Mucosa of descending colon (tissue), 3 donors: ENCODE measurements around the gene ELL. TPM values are rescaled to one million over a fixed set of nuclear protein-coding genes. Genes with fewer than 3 reads are reported as not detected.
A peak's percentile ranks its signal among the peaks of the same experiment; 100 is the strongest.
"Not testable (repeated sequence)": the region's sequence is repeated elsewhere in the genome, so short reads cannot be mapped to it uniquely, and the experiment has no call there.

ENCODE experiments used
- ATAC-seq: fragments of 200-7000 bp; cut with Tn5 transposase; one replicate; pipeline ENCODE4 v1.9.1; 2020; ENCODE audit warnings: mild to moderate bottlenecking, moderate library complexity
- DNase-seq, 3 donors: peaks; one replicate each; pipeline ENCODE4 v3.0.0-alpha.2; 2020
- H3K36me3 ChIP-seq: fragments of 200-600 bp; one replicate; pipeline ENCODE4 v1.8.0; 2021; ENCODE audit warnings: low read depth, mild to moderate bottlenecking
- H3K4me1 ChIP-seq: fragments of 200-600 bp; one replicate; pipeline ENCODE4 v1.8.0; 2021; ENCODE audit warnings: low read depth, mild to moderate bottlenecking
- H3K4me3 ChIP-seq: fragments of 200-600 bp; one replicate; pipeline ENCODE4 v1.8.0; 2021; ENCODE audit warnings: mild to moderate bottlenecking
- H3K9me3 ChIP-seq: fragments of 200-600 bp; one replicate; pipeline ENCODE4 v1.8.0; 2021; ENCODE audit warnings: mild to moderate bottlenecking
- CTCF ChIP-seq: fragments of 200-600 bp; IDR thresholded peaks from one replicate; pipeline ENCODE4 v1.8.0; 2022; ENCODE audit warnings: antibody characterized with exemption, mild to moderate bottlenecking
- intact Hi-C, 2 donors: fragments of 100-400 bp; cut with DNase I in 1 of 2; cut with micrococcal nuclease in 1 of 2; formaldehyde crosslinking; loops; one replicate each; pipeline versions ENCODE4 v1.11.0 to v1.11.1; 2022; cut with DNase I, micrococcal nuclease
- total RNA-seq, 3 donors: library from RNA; stranded (reverse); fragmentation: NEBNext Ultra II Directional in 2 of 3; extraction: Animal tissue kit (Norgen Biotek cat#: 25700) in 2 of 3; gene quantifications; one replicate each; pipeline versions ENCODE4 v1.2.1 to v1.2.4, GENCODE V29; 2021 to 2023
- donor health status: DM: no; HTN: no; CAD: no; lungs with moderate emphysema.
- donor health status: DM: no; HTN: no; CAD: no.
- donor health status: DM: no; HTN: yes; CAD: no.

ELL gene
- total RNA-seq, 3 donors from 2014 or later: 17.8 to 21.6 (median 18.9) TPM

DNA sequence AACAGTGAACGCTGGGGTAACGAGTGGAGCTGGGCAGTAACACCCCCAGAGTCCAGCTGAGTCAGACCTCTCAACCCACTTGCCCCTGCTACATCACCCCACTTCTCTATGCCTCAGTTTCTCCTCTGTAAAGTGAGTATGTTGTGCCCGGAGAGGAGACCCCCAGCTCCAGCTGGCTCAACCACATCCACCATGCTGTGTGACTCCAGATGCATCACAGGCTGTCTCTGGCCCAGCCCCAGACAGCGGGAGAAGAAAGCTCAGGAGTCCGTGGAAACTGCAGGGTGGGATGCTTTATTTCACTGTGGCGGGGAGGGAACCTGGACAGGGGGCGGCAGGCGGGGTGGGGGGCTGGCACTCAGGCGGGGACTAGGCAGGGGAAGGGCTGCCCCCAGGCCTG lies 9.6 kb upstream of the ELL start:
- no peak overlapping the region for H3K4me3 ChIP-seq
- DNase-seq (no peak), ATAC-seq (no peak)
- H3K36me3 ChIP-seq: no peaks in the 10 kb centered on the region
- TF ChIP-seq CTCF: no peak
- H3K9me3 ChIP-seq: no peaks in the 10 kb centered on the region
- H3K4me1 ChIP-seq: no peaks in the 10 kb centered on the region
- intact Hi-C loops: no loop called here

- intact Hi-C loops: no loop called here
- ATAC-seq (peak; percentile 24), DNase-seq (no peak)
- H3K36me3 ChIP-seq: no peaks in the 10 kb centered on the region
- no peak for TF ChIP-seq CTCF
- no peaks in the 10 kb centered on the region for H3K9me3 ChIP-seq
- H3K4me1 ChIP-seq: no peaks in the 10 kb centered on the region
- H3K4me3 ChIP-seq: no peak overlapping the region
These were observed 7.9 kb upstream of the ELL start for GRCh38 chr19:18529782-18530181.

GRCh38 chr19:18526316-18526715 lies 4.4 kb upstream of the ELL start:
- Histone ChIP-seq H3K4me1 (no peaks in the 10 kb centered on the region), H3K9me3 (no peaks in the 10 kb centered on the region), H3K4me3 (no peak overlapping the region), H3K36me3 (peaks cover 6% of the 10 kb centered on the region)
- no peak for TF ChIP-seq CTCF
- ATAC-seq (no peak), DNase-seq (no peak)
- intact Hi-C loops: no loop called here

DNA sequence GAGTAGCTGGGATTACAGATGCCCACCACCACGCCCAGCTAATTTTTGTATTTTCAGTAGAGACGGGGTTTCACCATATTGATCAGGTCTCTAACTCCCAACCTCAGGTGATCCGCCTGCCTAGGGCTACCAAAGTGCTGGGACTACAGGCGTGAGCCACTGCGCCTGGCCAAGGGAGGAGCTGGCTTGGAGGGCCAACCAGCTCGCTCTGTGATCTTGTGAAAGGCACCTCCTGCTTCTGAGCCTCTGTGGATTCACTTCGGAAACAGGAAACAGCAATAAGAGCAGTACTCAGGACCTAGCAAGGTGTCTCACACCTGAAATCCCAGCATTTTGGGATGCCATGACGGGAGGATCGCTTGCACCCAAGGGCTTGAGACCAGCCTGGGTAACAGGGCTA lies 2.0 kb upstream of the ELL start:
- Histone ChIP-seq H3K36me3 (peaks cover 6% of the 10 kb centered on the region), H3K4me1 (peaks cover 9% of the 10 kb centered on the region), H3K9me3 (no peaks in the 10 kb centered on the region), H3K4me3 (no peak overlapping the region)
- DNase-seq (peak in 1 of 3 donors; percentile 27), ATAC-seq (no peak)
- intact Hi-C loops: no loop called here
- no peak for TF ChIP-seq CTCF

GRCh38 chr19:18522862-18523440 lies 1.1 kb upstream of the ELL start:
- ATAC-seq, H3K9me3 ChIP-seq, H3K36me3 ChIP-seq, H3K4me3 ChIP-seq, intact Hi-C loops: not testable (repeated sequence)
- peak in 1 of 3 donors; percentile 44 for DNase-seq
- peaks cover 14% of the 10 kb centered on the region for H3K4me1 ChIP-seq

GRCh38 chr19:18522124-18522861 lies 423 bp upstream of the ELL start:
- intact Hi-C loops: no loop called here
- peak; percentile 8 for TF ChIP-seq CTCF
- Histone ChIP-seq H3K36me3 (peaks cover 6% of the 10 kb centered on the region), H3K4me3 (peak overlapping the region; percentile 100), H3K4me1 (peaks cover 14% of the 10 kb centered on the region), H3K9me3 (no peaks in the 10 kb centered on the region)
- DNase-seq: peak; percentile 100
- peak; percentile 87 for ATAC-seq
